Hair follicle dermal papilla cell (primary cell): ENCODE data around the gene COL15A1. TPM values are rescaled to one million over a fixed set of nuclear protein-coding genes. Genes with fewer than 3 reads are reported as not detected.

Source experiments
- total RNA-seq: library from RNA; depleted of rRNA; stranded (reverse); fragments of >200 nt; gene quantifications from 2 replicates; pipeline ENCODE4 v1.2.3, GENCODE V29; 2012

COL15A1 gene
- total RNA-seq, result 6.6 and 29.7 TPM in 2 replicates

DNA sequence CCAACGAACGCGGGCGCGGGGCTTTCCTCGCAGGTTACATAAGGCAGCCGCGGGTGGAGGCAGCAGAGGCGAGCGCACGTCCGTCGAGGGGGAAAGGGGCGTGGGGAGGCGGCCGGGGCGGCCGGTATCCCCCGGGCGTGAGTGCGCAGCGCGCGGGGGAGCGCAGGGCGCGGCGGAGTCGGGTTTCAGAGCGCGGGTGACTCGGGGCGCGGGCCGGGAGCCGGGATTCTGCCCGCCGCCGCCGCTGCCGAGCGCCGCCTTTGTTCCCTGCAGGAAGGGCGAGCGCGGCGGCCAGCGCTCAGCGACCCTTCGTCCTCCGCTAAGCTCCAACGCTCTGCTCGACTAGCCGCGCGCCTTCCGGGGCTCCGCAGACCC, at the start of gene COL15A1:
TSS of gene COL15A1 (plus strand) at position 226 of the 375 bp plus-strand sequence. CDS start 155 bp downstream, outside the sequence.

DNA sequence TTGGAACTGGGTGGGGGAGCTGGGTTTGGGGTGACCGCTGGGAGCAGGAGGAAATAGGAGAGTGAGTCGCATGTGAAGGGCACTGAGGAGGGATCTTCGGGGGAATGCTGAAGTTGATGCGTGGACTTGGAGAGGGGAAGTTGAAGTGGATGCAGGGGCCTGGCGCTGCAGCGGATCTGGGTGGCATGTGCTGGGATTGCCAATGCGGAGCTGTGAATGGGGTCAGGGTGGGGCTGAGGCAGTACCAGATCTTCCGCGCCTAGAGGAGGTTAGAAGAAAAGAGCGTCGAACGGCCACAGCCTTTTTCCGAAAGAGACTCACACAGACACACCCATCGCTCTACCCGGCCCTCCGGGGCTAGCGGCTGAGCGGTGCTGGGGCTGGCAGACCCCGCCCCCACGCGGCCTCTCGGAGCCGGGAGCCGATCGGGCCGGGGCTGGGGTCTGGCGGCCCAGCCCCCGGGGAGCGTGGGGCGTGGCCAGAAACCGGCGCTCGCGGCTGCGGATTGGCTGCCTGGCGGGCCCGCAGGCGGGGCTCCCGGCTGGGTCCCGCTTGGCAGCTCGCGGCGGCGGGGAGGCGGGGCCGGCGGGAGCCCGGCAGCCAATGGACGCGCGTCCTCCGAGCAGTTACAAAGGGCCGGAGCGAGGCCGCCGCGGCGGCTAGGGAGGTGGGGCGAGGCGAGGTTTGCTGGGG, 160.9 kb downstream of the COL15A1 start, which contains the start of gene TGFBR1:
TSS of gene TGFBR1 (plus strand) at position 655 of the 693 bp plus-strand sequence. CDS start 93 bp downstream, outside the sequence.

Other genes starting within 250 kb of the COL15A1 start
- 0.81 and 2.9 TPM in 2 replicates for gene GABBR2, start 235.0 kb upstream of the COL15A1 start, total RNA-seq
- 23.4 and 27.8 TPM in 2 replicates for gene ANKS6, start 147.4 kb upstream of the COL15A1 start, total RNA-seq
- 0.61 and 1.3 TPM in 2 replicates for gene GALNT12, start 136.2 kb upstream of the COL15A1 start, total RNA-seq
- 84.4 and 129 TPM in 2 replicates for gene TGFBR1, start 161.2 kb downstream of the COL15A1 start, total RNA-seq